ENCODE measurements around the gene LPCAT1.
A peak's percentile ranks its signal among the peaks of the same experiment; 100 is the strongest.
"Not testable (repeated sequence)": the region's sequence is repeated elsewhere in the genome, so short reads cannot be mapped to it uniquely, and the experiment has no call there.

The LPCAT1 gene

DNA sequence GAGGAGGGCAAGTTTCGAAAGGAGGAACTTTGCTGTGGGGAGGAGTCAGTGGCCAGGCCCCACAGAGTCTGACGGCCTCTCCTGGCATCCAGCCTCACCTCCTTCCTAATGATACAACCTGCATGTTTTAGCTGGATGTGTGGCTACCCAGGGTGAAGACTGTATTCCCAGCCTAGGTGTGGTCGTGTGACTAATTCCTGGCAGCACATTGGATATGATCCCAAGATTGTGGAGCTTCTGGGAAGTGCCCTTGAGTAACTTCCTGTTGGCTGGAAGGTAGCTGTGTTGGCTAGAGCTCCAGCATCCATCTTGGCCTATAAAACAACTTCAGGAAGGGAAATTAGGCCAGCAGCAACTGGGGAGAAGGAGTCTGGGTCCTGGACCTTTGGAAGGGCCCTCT lies 19.0 kb upstream of the LPCAT1 start:
- H3K27ac ChIP-seq = peak overlapping the region in 1 of 2 donors; percentile 45
- H3K4me3 ChIP-seq = no peak overlapping the region
- TF ChIP-seq, protein P1, sequence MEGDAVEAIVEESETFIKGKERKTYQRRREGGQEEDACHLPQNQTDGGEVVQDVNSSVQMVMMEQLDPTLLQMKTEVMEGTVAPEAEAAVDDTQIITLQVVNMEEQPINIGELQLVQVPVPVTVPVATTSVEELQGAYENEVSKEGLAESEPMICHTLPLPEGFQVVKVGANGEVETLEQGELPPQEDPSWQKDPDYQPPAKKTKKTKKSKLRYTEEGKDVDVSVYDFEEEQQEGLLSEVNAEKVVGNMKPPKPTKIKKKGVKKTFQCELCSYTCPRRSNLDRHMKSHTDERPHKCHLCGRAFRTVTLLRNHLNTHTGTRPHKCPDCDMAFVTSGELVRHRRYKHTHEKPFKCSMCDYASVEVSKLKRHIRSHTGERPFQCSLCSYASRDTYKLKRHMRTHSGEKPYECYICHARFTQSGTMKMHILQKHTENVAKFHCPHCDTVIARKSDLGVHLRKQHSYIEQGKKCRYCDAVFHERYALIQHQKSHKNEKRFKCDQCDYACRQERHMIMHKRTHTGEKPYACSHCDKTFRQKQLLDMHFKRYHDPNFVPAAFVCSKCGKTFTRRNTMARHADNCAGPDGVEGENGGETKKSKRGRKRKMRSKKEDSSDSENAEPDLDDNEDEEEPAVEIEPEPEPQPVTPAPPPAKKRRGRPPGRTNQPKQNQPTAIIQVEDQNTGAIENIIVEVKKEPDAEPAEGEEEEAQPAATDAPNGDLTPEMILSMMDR (IDR thresholded peaks at IDR 0.05) = no peak
- DNase-seq (ENCODE audit: low spot score) = peak; percentile 74

DNA sequence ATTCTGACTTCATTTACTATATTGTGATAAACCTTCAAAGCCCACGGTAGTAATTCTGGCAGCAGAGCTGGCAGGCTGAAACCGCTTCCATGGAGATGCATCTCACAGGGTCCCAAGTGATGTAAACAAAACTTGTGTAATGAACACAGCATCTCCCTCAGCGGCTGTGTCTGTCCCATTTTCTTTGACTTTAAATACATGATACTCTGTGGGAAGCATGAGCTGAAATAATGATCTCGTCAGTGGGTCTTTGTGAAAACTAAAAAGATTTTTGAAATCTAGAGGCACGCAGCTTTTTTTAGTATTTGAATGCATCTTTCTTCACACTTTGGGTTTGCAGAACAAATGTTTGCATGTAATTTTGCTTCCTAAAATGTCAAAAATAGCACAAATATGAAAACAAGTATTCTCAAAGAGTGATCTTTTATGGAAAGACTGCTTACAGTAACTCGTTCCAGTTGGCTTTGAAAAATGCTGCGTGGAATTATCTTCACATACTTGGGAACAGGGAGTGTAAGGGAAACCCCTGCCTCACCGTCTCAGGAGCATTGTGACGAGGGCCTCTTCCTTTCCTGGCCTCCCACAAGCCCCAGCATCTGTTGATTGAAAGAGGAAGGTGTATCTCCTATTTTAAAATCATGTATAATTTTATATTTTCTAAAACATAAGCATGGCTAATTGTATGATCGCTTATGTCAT lies 18.1 kb upstream of the LPCAT1 start:
- no peak for DNase-seq (ENCODE audit: low spot score)
- TF ChIP-seq, protein P1 (IDR thresholded peaks at IDR 0.05) = no peak
- Histone ChIP-seq H3K27ac (peak overlapping the region in 1 of 2 donors; percentile 72), H3K4me3 (no peak overlapping the region)

DNA sequence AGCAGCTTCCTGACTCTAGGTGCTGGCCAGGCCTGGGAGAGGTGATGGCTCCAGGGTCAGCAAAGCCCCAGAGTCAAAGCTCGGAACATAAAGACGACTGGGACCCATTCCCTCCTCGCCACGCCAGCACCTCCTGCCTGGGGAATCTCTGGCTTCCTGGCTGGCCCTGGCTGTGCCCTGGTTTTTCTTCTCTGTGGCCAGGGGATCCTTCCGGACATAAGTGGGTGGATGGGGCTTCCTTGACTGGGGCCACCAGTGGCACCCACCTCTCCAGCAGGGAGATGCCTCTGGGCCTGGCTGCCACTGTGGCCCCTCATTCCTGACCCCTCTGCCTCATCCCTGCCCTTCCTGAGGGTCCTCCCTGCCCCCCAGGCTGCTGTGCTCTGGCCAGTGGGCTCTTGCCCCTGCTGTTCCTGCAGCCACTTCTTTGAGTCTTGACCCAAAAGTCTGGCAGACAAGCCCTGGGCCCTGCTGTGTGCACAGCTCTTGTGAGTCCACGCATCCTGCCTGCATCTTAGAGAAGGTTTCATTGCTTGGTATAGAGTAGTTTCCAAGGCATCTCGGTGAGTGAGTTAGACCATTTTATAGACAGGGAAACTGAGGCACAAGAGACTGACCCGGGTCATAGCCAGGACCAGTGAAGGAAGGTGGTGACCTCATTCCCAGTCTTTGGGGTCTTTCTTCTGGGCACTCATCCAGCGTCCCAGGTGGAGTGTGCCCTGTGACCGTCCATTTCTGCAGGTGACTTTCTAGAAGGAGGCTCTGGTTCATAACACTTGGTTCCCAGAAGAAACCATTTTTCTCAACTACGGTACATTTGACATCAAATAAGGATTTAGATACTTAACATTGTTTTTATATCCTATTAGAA lies 17.3 kb upstream of the LPCAT1 start:
- DNase-seq (ENCODE audit: low spot score) = peak; percentile 67
- TF ChIP-seq, protein P1 (IDR thresholded peaks at IDR 0.05) = no peak
- Histone ChIP-seq H3K4me3 (no peak overlapping the region), H3K27ac (peak overlapping the region in 1 of 2 donors; percentile 26)

DNA sequence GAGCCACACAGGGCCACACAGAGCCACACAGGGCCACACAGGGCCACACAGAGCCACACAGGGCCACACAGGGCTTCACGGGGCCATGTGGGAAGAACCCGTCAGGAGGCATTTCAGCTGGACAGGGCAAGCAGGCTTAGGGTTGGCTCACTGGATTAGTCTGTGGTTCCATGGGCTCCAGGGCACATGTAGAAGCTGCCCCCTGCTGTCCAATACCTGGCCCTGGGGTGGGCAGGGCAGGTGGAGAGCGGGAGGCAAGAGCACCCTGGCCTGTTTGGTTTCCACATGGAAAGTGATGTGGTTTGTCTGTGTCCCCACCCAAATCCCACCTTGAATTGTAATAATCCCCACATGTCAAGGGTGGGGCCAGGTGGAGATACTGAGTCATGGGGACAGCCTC lies 16.4 kb upstream of the LPCAT1 start:
- no peak for DNase-seq (ENCODE audit: low spot score)
- no peak overlapping the region for H3K4me3 ChIP-seq
- TF ChIP-seq, protein P1 (IDR thresholded peaks at IDR 0.05) = no peak
- no peak overlapping the region for H3K27ac ChIP-seq

DNA sequence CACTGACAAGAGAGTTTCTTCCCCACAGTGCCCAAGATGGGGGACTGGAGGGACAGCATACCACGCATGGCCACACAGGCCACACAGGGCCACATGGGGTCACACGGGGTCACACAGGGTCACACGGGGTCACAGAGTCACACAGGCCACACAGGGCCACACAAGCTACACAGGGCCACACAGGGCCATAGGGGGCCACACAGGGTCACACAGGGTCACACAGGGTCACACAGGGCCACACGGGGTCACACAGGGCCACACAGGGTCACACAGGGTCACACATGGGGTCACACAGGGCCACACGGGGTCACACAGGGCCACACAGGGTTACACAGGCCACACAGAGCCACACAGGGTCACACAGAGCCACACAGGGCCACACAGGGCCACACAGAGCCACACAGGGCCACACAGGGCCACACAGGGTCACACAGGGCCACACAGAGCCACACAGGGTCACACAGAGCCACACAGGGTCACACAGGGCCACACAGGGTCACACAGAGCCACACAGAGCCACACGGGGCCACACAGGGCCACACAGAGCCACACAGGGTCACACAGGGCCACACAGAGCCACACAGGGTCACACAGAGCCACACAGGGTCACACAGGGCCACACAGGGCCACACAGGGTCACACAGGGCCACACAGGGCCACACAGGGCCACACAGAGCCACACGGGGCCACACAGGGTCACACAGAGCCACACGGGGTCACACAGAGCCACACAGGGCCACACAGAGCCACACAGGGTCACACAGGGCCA lies 15.8 kb upstream of the LPCAT1 start:
- H3K4me3 ChIP-seq; DNase-seq (ENCODE audit: low spot score): not testable (repeated sequence)
- H3K27ac ChIP-seq = peak overlapping the region in 1 of 2 donors; percentile 21

DNA sequence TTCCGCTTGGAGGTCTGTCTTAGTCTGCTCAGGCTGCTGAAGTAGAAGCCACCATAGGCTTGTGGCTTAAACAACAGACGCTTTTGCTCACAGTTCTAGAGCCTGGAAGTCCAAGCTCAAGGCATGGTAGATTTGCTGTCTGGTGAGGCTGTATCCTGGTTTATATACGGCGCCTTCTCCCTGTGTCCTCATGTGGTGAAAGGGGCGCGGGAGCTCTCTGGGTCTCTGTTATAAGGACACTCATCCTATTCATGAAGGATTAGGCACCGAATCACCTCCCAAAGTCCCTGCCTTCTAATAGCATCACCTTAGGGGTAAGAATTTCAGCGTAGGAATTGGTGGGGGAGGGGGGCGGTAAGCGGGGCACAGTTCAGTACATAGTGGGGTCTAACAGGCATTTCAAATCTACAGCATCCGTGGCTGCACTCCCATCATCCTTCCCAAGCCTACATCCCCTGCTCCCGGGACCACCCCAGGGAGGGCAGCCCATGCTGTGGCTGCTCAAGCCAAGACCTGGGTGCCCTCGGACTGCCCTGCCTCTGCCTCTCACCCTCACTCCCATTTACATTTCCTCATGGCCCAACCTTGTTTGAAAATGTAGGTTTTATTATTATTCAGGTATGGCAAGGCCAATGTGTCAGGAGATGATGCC lies 15.1 kb upstream of the LPCAT1 start:
- H3K4me3 ChIP-seq = no peak overlapping the region
- H3K27ac ChIP-seq = peak overlapping the region in 1 of 2 donors; percentile 21
- DNase-seq (ENCODE audit: low spot score) = no peak
- TF ChIP-seq, protein P1 (IDR thresholded peaks at IDR 0.05) = no peak

DNA sequence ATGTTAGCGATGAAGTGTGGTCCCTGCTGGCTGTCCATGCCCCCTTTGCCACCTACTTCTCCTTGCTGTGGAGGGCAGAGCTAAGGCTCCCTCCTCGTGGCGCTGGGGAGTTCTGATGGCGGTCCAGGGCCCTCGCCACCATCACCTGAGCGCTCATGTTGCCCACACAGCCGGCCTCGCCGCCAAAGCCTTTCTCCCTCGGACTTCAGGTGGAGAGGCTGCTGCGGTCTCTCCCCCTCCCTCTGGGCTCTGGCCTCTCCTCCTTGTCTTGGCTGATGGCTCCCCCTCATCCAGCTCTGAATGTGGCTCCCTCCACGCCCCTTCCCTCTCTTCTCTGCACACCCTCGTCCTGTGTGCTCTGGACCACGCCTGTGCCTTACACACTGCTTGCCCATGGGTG lies 14.5 kb upstream of the LPCAT1 start:
- no peak for DNase-seq (ENCODE audit: low spot score)
- no peak overlapping the region for H3K27ac ChIP-seq

More for the DNA sequence above, 14.5 kb upstream of the LPCAT1 start:
- H3K4me3 ChIP-seq = no peak overlapping the region
- TF ChIP-seq, protein P1 (IDR thresholded peaks at IDR 0.05) = no peak

Measured in coronary artery (tissue), 2 donors.